GM21515 (cell line): ENCODE results near the gene CFAP161.

Experiments
- ATAC-seq: cut with Tn5 transposase; IDR thresholded peaks from one replicate; pipeline ENCODE4 v1.9.1; 2021; ENCODE audit not compliant: unreplicated experiment

The CFAP161 gene

GRCh38 chr15:81133782-81134461, at the start of gene CFAP161:
Gene CFAP161 (plus strand): TSS chr15:81134270. CDS start chr15:81134330, 60 bp downstream.
- ATAC-seq, result no peak

GRCh38 chr15:81084716-81085115, 49.4 kb upstream of the CFAP161 start:
- no peak for ATAC-seq

- ATAC-seq, result no peak
These were observed 48.9 kb upstream of the CFAP161 start for GRCh38 chr15:81085213-81085612.

- ATAC-seq, result no peak
These were observed 48.2 kb upstream of the CFAP161 start for GRCh38 chr15:81085898-81086297.

GRCh38 chr15:81087066-81087465, 47.0 kb upstream of the CFAP161 start:
- ATAC-seq, result no peak

- ATAC-seq, result no peak
These were observed 46.4 kb upstream of the CFAP161 start for GRCh38 chr15:81087694-81088093.

- ATAC-seq, result no peak
These were observed 45.5 kb upstream of the CFAP161 start for GRCh38 chr15:81088470-81089013.

- ATAC-seq, result no peak
These were observed 42.0 kb upstream of the CFAP161 start for GRCh38 chr15:81091889-81092558.

GRCh38 chr15:81092559-81092902, 41.5 kb upstream of the CFAP161 start:
- no peak for ATAC-seq

- ATAC-seq, result no peak
These were observed 40.1 kb upstream of the CFAP161 start for GRCh38 chr15:81093961-81094360.

GRCh38 chr15:81095690-81096365, 38.2 kb upstream of the CFAP161 start:
- no peak for ATAC-seq

- no peak for ATAC-seq
These were observed 37.7 kb upstream of the CFAP161 start for GRCh38 chr15:81096398-81096797.

- no peak for ATAC-seq
These were observed 36.8 kb upstream of the CFAP161 start for GRCh38 chr15:81097116-81097889.

- ATAC-seq, result no peak
These were observed 36.2 kb upstream of the CFAP161 start for GRCh38 chr15:81097890-81098280.

GRCh38 chr15:81098349-81098748, 35.7 kb upstream of the CFAP161 start:
- ATAC-seq, result no peak

- ATAC-seq, result no peak
These were observed 35.0 kb upstream of the CFAP161 start for GRCh38 chr15:81098861-81099651.

- ATAC-seq, result no peak
These were observed 31.9 kb upstream of the CFAP161 start for GRCh38 chr15:81101894-81102815.

GRCh38 chr15:81103857-81104256, 30.2 kb upstream of the CFAP161 start:
- ATAC-seq, result no peak

GRCh38 chr15:81105545-81105944, 28.5 kb upstream of the CFAP161 start:
- no peak for ATAC-seq
